Gastroesophageal sphincter (tissue), 3 donors: ENCODE measurements around the gene STX2.

Experiments
- CTCF ChIP-seq, 4 experiments: fragments of 200-600 bp in 2 of 4; fragments of 450-650 bp in 2 of 4; sonication (generic) in 1 of 4; IDR thresholded peaks; one replicate each; pipeline ENCODE4 v1.5.1; 2017 to 2019; ENCODE audit warnings: antibody characterized with exemption in 4 of 4, mild to moderate bottlenecking in 2 of 4, moderate library complexity in 2 of 4
- EP300 ChIP-seq: sonication (generic); formaldehyde crosslinking; IDR thresholded peaks from one replicate; pipeline ENCODE4 v1.6.1; 2017; ENCODE audit warnings: antibody characterized with exemption, mild to moderate bottlenecking
- POLR2A ChIP-seq, 2 donors: fragments of 450-650 bp; IDR thresholded peaks; one replicate each; pipeline ENCODE4 v1.6.1; 2017; ENCODE audit warnings: antibody characterized with exemption in 2 of 2, mild to moderate bottlenecking in 2 of 2, moderate library complexity in 1 of 2
- POLR2AphosphoS5 ChIP-seq: sonication (generic); formaldehyde crosslinking; IDR thresholded peaks from one replicate; pipeline ENCODE4 v1.6.1; 2017; ENCODE audit warnings: antibody characterized with exemption

- no peak for TF ChIP-seq EP300
- TF ChIP-seq CTCF (IDR thresholded peaks at IDR 0.05), result no peak
- no peak for TF ChIP-seq POLR2A (IDR thresholded peaks at IDR 0.05)
- no peak for TF ChIP-seq POLR2AphosphoS5
Measured at GRCh38 chr12:130743176-130743575, 95.9 kb downstream of the STX2 start.
